Liver (tissue), 3 donors: ENCODE data around the gene SLC9A3.

Experiments
- ATF3 ChIP-seq: IDR thresholded peaks from 2 replicates; pipeline ENCODE4 v1.6.1; 2016; ENCODE audit warnings: antibody characterized with exemption
- EGR1 ChIP-seq, 2 donors: IDR thresholded peaks; 2 replicates each; pipeline ENCODE4 v1.6.1; 2016 to 2018; ENCODE audit warnings: antibody characterized with exemption in 2 of 2, low read depth in 2 of 2
- HNF4G ChIP-seq: IDR thresholded peaks from 2 replicates; pipeline ENCODE4 v1.6.1; 2016; ENCODE audit warnings: antibody characterized with exemption
- MAX ChIP-seq: IDR thresholded peaks from 2 replicates; pipeline ENCODE4 v1.6.1; 2016; ENCODE audit warnings: antibody characterized with exemption
- NR2F2 ChIP-seq: IDR thresholded peaks from 2 replicates; pipeline ENCODE4 v1.6.1; 2016; ENCODE audit warnings: antibody characterized with exemption
- RAD21 ChIP-seq, 2 donors: IDR thresholded peaks; 2 replicates each; pipeline ENCODE4 v1.6.1; 2016; ENCODE audit warnings: antibody characterized with exemption in 2 of 2, mild to moderate bottlenecking in 2 of 2
- TAF1 ChIP-seq: conservative IDR thresholded peaks from 2 replicates; pipeline ENCODE4 v1.6.1; 2016; ENCODE audit warnings: antibody characterized with exemption, mild to moderate bottlenecking
- TF ChIP-seq, protein P1 (sequence below): fragments of 150-350 bp; IDR thresholded peaks from 2 replicates; pipeline ENCODE4 v1.5.1; 2017; ENCODE audit warnings: improper control_type of control experiment, low read depth, low read length; ENCODE audit not compliant: missing input control
- TF ChIP-seq, protein P2 (sequence below): IDR thresholded peaks from 2 replicates; pipeline ENCODE4 v1.6.1; 2016; ENCODE audit warnings: antibody characterized with exemption, mild to moderate bottlenecking
- TF ChIP-seq, protein P3 (sequence below): IDR thresholded peaks from 2 replicates; pipeline ENCODE4 v1.6.1; 2016; ENCODE audit warnings: antibody characterized with exemption
- donor health status: healthy.
- donor health status: healthy.

DNA sequence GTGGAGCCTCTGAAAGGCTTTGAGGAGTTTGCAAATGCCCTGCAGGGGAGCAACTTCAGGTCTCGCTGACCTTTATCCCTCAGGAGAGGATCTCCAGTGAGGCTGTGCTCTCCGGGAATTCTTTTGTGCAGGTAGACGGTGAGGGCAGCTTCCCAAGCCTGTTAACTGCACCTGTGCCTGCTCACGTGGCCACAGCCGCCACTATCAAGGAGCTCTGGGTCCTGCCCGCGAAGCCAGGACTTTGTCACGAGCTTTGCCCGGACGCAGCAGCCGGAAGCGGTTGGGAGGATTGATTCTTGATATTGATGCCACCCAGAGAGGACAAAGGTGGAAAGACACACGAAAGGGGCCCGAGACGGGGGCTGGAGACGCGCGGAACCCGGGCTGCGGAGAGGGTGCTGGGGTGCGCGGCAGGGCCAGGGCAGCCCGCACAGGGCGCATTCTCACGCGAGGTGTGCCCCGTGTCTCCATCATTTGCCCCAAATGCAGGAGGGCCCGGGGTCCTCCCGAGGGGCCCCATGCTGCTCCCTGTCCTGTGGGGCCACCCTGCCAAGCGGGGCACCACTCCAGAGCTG, 18.2 kb downstream of the SLC9A3 start:
- TF ChIP-seq, protein P1, sequence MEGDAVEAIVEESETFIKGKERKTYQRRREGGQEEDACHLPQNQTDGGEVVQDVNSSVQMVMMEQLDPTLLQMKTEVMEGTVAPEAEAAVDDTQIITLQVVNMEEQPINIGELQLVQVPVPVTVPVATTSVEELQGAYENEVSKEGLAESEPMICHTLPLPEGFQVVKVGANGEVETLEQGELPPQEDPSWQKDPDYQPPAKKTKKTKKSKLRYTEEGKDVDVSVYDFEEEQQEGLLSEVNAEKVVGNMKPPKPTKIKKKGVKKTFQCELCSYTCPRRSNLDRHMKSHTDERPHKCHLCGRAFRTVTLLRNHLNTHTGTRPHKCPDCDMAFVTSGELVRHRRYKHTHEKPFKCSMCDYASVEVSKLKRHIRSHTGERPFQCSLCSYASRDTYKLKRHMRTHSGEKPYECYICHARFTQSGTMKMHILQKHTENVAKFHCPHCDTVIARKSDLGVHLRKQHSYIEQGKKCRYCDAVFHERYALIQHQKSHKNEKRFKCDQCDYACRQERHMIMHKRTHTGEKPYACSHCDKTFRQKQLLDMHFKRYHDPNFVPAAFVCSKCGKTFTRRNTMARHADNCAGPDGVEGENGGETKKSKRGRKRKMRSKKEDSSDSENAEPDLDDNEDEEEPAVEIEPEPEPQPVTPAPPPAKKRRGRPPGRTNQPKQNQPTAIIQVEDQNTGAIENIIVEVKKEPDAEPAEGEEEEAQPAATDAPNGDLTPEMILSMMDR, result no peak
- TF ChIP-seq RAD21 (IDR thresholded peaks at IDR 0.05) (no peak), MAX (no peak), EGR1 (IDR thresholded peaks at IDR 0.05; ENCODE audit: low read depth in 2 of 2) (no peak), NR2F2 (no peak), TAF1 (no peak), ATF3 (no peak), HNF4G (no peak)
- TF ChIP-seq, protein P2, sequence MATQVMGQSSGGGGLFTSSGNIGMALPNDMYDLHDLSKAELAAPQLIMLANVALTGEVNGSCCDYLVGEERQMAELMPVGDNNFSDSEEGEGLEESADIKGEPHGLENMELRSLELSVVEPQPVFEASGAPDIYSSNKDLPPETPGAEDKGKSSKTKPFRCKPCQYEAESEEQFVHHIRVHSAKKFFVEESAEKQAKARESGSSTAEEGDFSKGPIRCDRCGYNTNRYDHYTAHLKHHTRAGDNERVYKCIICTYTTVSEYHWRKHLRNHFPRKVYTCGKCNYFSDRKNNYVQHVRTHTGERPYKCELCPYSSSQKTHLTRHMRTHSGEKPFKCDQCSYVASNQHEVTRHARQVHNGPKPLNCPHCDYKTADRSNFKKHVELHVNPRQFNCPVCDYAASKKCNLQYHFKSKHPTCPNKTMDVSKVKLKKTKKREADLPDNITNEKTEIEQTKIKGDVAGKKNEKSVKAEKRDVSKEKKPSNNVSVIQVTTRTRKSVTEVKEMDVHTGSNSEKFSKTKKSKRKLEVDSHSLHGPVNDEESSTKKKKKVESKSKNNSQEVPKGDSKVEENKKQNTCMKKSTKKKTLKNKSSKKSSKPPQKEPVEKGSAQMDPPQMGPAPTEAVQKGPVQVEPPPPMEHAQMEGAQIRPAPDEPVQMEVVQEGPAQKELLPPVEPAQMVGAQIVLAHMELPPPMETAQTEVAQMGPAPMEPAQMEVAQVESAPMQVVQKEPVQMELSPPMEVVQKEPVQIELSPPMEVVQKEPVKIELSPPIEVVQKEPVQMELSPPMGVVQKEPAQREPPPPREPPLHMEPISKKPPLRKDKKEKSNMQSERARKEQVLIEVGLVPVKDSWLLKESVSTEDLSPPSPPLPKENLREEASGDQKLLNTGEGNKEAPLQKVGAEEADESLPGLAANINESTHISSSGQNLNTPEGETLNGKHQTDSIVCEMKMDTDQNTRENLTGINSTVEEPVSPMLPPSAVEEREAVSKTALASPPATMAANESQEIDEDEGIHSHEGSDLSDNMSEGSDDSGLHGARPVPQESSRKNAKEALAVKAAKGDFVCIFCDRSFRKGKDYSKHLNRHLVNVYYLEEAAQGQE, result no peak
- TF ChIP-seq, protein P3, sequence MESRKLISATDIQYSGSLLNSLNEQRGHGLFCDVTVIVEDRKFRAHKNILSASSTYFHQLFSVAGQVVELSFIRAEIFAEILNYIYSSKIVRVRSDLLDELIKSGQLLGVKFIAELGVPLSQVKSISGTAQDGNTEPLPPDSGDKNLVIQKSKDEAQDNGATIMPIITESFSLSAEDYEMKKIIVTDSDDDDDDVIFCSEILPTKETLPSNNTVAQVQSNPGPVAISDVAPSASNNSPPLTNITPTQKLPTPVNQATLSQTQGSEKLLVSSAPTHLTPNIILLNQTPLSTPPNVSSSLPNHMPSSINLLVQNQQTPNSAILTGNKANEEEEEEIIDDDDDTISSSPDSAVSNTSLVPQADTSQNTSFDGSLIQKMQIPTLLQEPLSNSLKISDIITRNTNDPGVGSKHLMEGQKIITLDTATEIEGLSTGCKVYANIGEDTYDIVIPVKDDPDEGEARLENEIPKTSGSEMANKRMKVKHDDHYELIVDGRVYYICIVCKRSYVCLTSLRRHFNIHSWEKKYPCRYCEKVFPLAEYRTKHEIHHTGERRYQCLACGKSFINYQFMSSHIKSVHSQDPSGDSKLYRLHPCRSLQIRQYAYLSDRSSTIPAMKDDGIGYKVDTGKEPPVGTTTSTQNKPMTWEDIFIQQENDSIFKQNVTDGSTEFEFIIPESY, result no peak
